Activated CD4-positive, CD25-positive, alpha-beta regulatory T cell treated with anti-CD3 and anti-CD28 coated beads, Interleukin-2, amount 50 U/mL, for 72 hours (primary cell): Measurements from ENCODE around the gene HIF1A.
A peak's percentile ranks its signal among the peaks of the same experiment; 100 is the strongest.
"Not testable (repeated sequence)": the region's sequence is repeated elsewhere in the genome, so short reads cannot be mapped to it uniquely, and the experiment has no call there.

Experiments used
- DNase-seq: peaks from one replicate; pipeline ENCODE4 v3.0.0; 2021

The HIF1A gene

GRCh38 chr14:61750708-61751474, 55.6 kb downstream of the HIF1A start:
- DNase-seq: peak; percentile 76

- no peak for DNase-seq
These were observed 56.2 kb downstream of the HIF1A start for GRCh38 chr14:61751475-61751989.

DNA sequence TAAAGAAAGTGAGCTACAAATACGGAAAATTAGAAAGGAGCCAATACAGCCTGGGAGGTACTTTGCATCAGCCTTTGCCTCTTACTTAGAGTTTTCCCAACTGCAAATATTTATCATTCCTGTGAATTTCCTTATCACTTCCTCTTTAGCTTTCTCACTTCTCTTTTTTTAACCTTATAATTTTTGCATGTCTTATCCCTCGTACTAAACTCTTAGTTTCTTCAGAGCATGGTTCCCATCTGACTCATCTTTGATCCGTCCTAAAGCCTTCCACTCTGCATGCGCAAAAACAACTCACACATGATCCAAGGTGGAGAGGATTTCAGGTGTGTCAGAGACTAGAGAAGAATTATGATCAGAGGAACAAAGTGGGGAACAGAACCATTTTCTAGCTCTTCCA, 57.3 kb downstream of the HIF1A start:
- DNase-seq: no peak

GRCh38 chr14:61753631-61754030, 58.3 kb downstream of the HIF1A start:
- no peak for DNase-seq

DNA sequence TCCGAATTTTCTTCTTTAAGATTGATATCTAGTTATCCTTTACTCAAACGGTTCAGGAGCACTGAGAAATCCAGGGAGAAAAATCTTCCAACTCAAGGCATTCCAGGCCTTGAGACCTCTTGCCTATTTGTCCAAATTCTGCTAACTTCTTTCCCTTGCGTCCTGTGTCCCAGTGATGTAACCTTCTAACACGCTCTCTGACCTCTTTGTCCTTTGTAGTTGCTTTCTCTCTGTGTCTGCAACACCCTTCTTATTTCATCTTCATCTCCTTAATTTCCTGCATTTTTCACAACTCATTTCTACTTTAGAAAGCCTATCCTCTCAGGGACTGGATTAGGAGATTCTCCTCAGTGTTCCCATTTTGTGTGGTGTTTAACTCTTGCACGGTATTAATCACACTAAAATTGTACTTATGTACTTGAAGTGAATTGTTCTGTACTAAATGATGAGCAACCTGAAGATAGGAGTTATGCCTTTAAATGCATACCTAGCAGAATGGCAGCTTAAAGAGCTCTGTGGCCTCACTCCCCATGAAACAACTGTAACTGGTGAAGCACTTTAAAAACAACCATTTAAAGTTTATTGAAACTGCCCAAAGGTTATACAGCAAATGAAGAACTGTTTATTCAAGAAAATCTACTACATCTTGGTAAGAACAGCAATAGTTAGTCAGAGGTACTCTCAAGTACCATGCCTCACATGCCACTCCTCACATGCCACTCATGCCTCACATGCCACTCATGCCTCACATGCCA, 59.5 kb downstream of the HIF1A start:
- no peak for DNase-seq

DNA sequence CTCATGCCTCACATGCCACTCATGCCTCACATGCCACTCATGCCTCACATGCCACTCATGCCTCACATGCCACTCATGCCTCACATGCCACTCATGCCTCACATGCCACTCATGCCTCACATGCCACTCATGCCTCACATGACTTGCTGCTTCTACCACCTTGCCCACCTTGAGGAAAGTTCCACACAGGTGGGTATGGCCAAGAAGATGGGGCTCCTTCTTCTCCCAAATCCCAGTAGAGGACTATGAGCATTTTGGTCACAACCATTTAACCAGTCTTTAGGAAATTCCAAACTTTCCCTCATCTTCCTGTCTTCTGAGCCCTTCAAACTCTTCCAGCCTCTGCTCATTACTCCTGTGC, 60.0 kb downstream of the HIF1A start:
- not testable (repeated sequence) for DNase-seq

DNA sequence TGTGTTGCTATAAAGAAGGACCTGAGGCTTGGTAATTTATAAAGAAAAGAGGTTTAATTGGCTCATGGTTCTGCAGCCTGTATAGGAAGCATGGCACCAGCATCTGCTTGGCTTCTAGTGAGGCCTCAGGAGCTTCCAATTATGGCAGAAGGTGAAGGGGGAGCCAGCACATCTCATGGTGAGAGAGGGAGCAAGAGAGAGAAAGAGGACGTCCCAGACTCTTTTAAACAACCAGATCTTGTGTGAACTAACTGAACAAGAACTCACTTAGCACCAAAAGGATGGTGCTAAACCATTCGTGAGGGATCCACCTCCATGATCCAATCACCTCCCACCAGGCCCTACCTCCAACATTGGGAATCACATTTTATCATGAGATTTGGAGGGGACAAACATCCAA, 60.8 kb downstream of the HIF1A start:
- DNase-seq: no peak

- DNase-seq: no peak
These were observed 64.6 kb downstream of the HIF1A start for GRCh38 chr14:61759878-61760277.

- no peak for DNase-seq
These were observed 66.2 kb downstream of the HIF1A start for GRCh38 chr14:61761557-61761956.

DNA sequence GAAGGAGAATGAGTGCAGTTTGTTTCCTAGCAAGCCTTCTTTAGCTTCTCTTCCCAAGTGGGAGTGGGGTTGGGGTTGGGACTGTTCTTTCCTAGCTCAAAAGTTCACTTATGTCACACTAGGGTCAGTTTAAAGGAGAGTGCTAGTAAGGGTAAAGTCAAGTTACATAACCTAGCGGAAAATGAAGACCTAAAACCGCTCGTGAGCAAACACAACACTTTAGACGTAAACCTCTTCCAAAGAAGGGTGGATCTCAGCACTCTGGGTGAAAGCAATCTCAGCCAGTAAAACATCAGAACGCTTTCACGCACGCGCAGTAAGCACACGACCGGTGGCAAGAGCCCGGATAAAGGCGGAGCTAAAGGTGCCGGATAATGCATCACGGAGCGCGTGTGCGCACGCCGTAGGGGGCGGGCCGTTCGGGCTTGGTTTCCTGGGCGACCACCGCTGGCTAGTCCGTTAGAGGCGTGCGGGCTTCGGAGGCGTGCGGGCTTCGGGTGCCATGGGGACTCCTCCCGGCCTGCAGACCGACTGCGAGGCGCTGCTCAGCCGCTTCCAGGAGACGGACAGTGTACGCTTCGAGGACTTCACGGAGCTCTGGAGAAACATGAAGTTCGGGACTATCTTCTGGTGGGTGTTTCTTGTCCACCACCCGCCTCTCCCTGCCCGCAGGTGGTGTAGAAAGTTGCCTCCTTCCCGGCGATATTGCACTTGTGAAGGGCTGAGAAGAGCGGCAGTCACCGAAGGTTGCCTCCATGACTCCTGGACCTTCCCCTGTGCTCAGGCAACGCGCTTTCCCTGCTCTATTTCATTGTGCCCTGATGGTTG, 66.9 kb downstream of the HIF1A start, which contains the start of gene SNAPC1:
Gene SNAPC1, plus strand, starts transcription at position 462 of the 828 bp plus-strand sequence. Its CDS starts 41 bp downstream, at position 503.
- DNase-seq: peak; percentile 97

GRCh38 chr14:61764342-61765122, 69.2 kb downstream of the HIF1A start:
- DNase-seq: no peak

DNA sequence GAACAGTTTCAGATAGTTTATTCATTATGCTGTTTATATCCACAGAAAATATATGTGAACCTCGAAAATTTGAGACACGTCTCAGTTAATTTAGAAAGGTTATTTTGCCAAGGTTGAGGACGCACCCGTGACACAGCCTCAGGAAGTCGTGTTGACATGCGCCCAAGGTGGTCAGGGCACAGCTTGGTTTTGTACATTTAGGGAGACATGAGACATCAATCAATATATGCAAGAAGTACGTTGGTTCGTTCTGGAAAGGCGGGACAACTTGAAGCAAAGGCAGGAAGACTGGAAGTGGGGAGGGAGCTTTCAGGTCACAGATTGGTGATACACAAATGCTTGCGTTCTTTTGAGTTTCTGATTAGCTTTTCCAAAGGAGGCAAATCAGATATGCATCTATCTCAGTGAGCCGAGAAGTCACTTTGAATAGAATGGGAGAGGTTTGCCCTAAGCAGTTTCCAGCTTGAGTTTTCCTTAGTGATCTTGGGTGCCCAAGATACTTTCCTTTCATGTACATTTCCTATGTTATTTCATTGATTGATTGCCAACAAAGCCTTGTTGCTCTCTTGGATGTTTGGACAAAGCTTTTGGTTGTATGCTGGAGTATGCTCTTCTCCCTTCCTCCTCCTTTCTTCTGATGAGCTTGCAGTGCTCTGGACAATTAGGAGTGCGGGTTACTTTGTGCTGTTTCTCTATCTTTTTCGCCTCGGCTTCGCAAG, 70.1 kb downstream of the HIF1A start:
- DNase-seq: no peak

- DNase-seq: no peak
These were observed 70.8 kb downstream of the HIF1A start for GRCh38 chr14:61766151-61766550.

GRCh38 chr14:61768240-61768639, 72.9 kb downstream of the HIF1A start:
- DNase-seq: no peak

DNA sequence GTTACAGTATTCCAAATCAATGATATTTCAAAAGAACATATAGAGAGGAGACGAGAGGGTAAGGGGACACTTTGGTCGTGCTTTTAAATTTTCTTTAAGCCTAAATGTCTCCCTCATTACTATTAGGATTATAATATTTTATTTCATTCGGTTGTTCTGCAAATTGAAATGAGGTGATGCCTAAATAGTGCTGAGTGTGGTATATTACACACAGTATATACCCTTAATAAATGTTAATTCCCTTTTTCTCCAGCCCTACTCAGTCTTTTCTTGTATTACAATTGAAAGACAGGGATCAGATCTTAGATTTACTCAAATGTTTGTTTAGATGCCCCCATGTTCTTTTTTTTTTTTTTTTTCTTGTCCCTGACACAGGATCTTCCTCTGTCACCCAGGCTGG, 74.6 kb downstream of the HIF1A start:
- no peak for DNase-seq

GRCh38 chr14:61774861-61775260, 79.5 kb downstream of the HIF1A start:
- no peak for DNase-seq

- DNase-seq: no peak
These were observed 84.8 kb downstream of the HIF1A start for GRCh38 chr14:61780125-61780524.

GRCh38 chr14:61797309-61797708, 102.0 kb downstream of the HIF1A start:
- DNase-seq: no peak
